ENCODE data around the gene ECD. TPM values are rescaled to one million over a fixed set of nuclear protein-coding genes. Genes with fewer than 3 reads are reported as not detected.

ECD gene
- total RNA-seq, 2 experiments from 2014 or later = 34.0 to 34.8 TPM

Other genes with a start within 250 kb of the ECD start
- not detected for gene PLA2G12B, start 213.2 kb downstream of the ECD start, total RNA-seq
- gene P4HA1, start 71.1 kb downstream of the ECD start, total RNA-seq = 10 to 100 TPM; 51.9 to 54.2 TPM
- 1 to 10 TPM; 1.3 TPM for gene NUDT13, start 57.6 kb downstream of the ECD start, total RNA-seq
- gene FAM149B1, start 111 bp upstream of the ECD start, total RNA-seq = 10 to 100 TPM; 11.9 to 15.1 TPM
- gene DNAJC9, start 79.2 kb upstream of the ECD start, total RNA-seq = 10 to 100 TPM; 66.6 to 68.9 TPM
- 100 to 1,000 TPM; 148 to 150 TPM for gene MRPS16, start 84.6 kb upstream of the ECD start, total RNA-seq
- under 1 TPM; 0.72 to 0.82 TPM for gene CFAP70, start 190.9 kb upstream of the ECD start, total RNA-seq
- gene ANXA7, start 246.1 kb upstream of the ECD start, total RNA-seq = 100 to 1,000 TPM; 138 to 140 TPM

All from activated CD8-positive, alpha-beta memory T cell treated with anti-CD3 and anti-CD28 coated beads for 36 hours (primary cell).